ENCODE measurements around the gene SUPT6H. TPM values are rescaled to one million over a fixed set of nuclear protein-coding genes. Genes with fewer than 3 reads are reported as not detected.

The SUPT6H gene
- total and polyA plus RNA-seq, 9 of the 15 experiments (the other 6 are each of a cell fraction or from before 2014, with no cell fraction given): 1.7 to 77.7 (median 49.2) TPM

DNA sequence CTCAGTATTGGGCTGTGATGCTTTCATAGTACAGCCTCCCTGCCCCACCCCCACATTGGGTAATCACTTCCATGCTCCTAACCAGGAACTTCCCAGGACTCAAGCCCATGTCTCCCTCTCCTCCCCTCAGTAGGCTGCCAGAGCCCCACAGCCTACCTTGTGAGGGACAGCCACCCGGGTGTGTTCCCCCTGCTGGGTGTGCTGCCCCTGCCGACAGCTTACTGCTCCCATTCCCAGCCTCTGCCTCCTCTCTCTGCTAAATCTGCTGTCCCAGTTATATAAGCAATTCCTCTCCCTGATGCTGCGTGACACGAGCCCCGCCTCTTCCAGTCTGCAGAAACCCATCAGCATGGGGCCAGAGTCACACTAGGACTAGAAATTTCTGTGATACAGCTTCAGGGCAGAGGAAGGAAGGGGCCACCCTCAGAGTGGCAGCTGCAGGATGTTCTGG lies 48.0 kb upstream of the SUPT6H start, which contains the start of gene RSKR:
Gene RSKR (minus strand): TSS at position 255 of the 451 bp plus-strand sequence. CDS start 24 bp downstream, at position 231.
- H3K4me3 ChIP-seq: no peak within 1 kb of the TSS
- H3K9me1 ChIP-seq (ENCODE audit: control insufficient read depth, insufficient read depth, low read length): no peaks in the 10 kb centered on the region
- peak within 1 kb of the TSS in 1 of 2 experiments; percentile 4; a peak in 1 of 4 replicates for H3K9ac ChIP-seq (ENCODE audit: insufficient read depth in 1 of 2, low read depth in 2 of 2, low read length in 2 of 2)
- 94% methylated on average over 5 of the region's 5 CpGs for WGBS (ENCODE audit: insufficient coverage, low coverage, missing lambda C conversion rate)
- H3K9me3 ChIP-seq (replicated peaks; ENCODE audit: control insufficient read depth, insufficient read depth, low read depth, low read length): no peaks in the 10 kb centered on the region
- 0 out of 2 replicates have a peak, but pooled peaks cover 8% of the 10 kb centered on the region for H4K20me1 ChIP-seq (replicated peaks; ENCODE audit: control insufficient read depth, insufficient read depth, low read length)
- in situ Hi-C loops (cut with MboI) (no loop called here), intact Hi-C loops (cut with micrococcal nuclease) (loop anchor here (2.0 kb wide), 1 partner anchor 119 kb away; no protein-coding TSS in a partner anchor)
- ChIA-PET CTCF (ENCODE audit: low intra/inter-chr PET ratio) (interaction anchor here (1.9 kb wide), 1 partner anchor 119 kb away, joined by 16 read pairs; no protein-coding TSS in a partner anchor), POLR2A (interaction anchor here (0.5 to 1.6 kb wide), 6 partner anchors 10 to 124 kb away, joined by 3 to 7 read pairs (median 4); partner anchors contain the start of genes ALDOC and BLTP2)
- H3K27ac ChIP-seq (ENCODE audit: extremely low read depth, low read depth, low read length): no peak within 1 kb of the TSS
- H3K27me3 ChIP-seq (ENCODE audit: control insufficient read depth in 2 of 2, insufficient read depth in 2 of 2, low read length in 2 of 2): no peaks in the 10 kb centered on the region
- no peak within 1 kb of the TSS for H2AFZ ChIP-seq (ENCODE audit: low read depth, low read length)
- H3K4me2 ChIP-seq (ENCODE audit: insufficient read depth, low read length): no peak within 1 kb of the TSS
- no peaks in the 10 kb centered on the region for H3K79me2 ChIP-seq (ENCODE audit: control insufficient read depth, insufficient read depth, low read length)
- H3K4me1 ChIP-seq (replicated peaks in 1 of 2; ENCODE audit: control insufficient read depth in 2 of 2, insufficient read depth in 2 of 2, low read length in 2 of 2): no peaks in the 10 kb centered on the region
- peaks cover 97% of the 10 kb centered on the region for H3K36me3 ChIP-seq (ENCODE audit: control insufficient read depth, insufficient read depth, low read length)
- no TSS peak for BruUV-seq (replicated peaks)
- no peak for FAIRE-seq
- no peak for DNase-seq (ENCODE audit: extremely low read depth in 1 of 4, low spot score in 3 of 4)
- peak; percentile 15; the same call in 2 of the 3 replicates for ATAC-seq
- TF ChIP-seq ETS2 (tag; IDR thresholded peaks at IDR 0.05; ENCODE audit: borderline replicate concordance, poor library complexity, severe bottlenecking) (no peak), ZFP1 (CRISPR knock-in tag; IDR thresholded peaks at IDR 0.05) (no peak), POLR2AphosphoS5 (IDR thresholded peaks at IDR 0.05; ENCODE audit: control insufficient read depth, insufficient read depth, low read depth, low read length) (0 out of 2 replicates have a peak, but pooled peaks have one; percentile 8), ZNF668 (CRISPR knock-in tag; IDR thresholded peaks at IDR 0.05) (no peak), SNIP1 (IDR thresholded peaks at IDR 0.05; ENCODE audit: low read depth) (no peak), FUS (optimal IDR thresholded peaks at IDR 0.05; ENCODE audit: low read depth, low read length) (no peak), NUFIP1 (IDR thresholded peaks at IDR 0.05; ENCODE audit: partially characterized antibody) (no peak), POLR2G (IDR thresholded peaks at IDR 0.05; ENCODE audit: low read depth, low read length) (0 out of 2 replicates have a peak, but pooled peaks have one; percentile 29), POLR3G (IDR thresholded peaks at IDR 0.05; ENCODE audit: extremely low read depth, insufficient read length, insufficient replicate concordance) (no peak), CHD1 (IDR thresholded peaks at IDR 0.05; ENCODE audit: low read length) (no peak), ZSCAN29 (IDR thresholded peaks at IDR 0.05) (no peak)
- TF ChIP-seq, protein P1, sequence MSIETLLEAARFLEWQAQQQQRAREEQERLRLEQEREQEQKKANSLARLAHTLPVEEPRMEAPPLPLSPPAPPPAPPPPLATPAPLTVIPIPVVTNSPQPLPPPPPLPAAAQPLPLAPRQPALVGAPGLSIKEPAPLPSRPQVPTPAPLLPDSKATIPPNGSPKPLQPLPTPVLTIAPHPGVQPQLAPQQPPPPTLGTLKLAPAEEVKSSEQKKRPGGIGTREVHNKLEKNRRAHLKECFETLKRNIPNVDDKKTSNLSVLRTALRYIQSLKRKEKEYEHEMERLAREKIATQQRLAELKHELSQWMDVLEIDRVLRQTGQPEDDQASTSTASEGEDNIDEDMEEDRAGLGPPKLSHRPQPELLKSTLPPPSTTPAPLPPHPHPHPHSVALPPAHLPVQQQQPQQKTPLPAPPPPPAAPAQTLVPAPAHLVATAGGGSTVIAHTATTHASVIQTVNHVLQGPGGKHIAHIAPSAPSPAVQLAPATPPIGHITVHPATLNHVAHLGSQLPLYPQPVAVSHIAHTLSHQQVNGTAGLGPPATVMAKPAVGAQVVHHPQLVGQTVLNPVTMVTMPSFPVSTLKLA (conservative IDR thresholded peaks at IDR 0.05): no peak
- TF ChIP-seq, protein P2, sequence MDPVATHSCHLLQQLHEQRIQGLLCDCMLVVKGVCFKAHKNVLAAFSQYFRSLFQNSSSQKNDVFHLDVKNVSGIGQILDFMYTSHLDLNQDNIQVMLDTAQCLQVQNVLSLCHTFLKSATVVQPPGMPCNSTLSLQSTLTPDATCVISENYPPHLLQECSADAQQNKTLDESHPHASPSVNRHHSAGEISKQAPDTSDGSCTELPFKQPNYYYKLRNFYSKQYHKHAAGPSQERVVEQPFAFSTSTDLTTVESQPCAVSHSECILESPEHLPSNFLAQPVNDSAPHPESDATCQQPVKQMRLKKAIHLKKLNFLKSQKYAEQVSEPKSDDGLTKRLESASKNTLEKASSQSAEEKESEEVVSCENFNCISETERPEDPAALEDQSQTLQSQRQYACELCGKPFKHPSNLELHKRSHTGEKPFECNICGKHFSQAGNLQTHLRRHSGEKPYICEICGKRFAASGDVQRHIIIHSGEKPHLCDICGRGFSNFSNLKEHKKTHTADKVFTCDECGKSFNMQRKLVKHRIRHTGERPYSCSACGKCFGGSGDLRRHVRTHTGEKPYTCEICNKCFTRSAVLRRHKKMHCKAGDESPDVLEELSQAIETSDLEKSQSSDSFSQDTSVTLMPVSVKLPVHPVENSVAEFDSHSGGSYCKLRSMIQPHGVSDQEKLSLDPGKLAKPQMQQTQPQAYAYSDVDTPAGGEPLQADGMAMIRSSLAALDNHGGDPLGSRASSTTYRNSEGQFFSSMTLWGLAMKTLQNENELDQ (CRISPR knock-in tag; IDR thresholded peaks at IDR 0.05; ENCODE audit: borderline replicate concordance): no peak
- TF ChIP-seq, protein P3, sequence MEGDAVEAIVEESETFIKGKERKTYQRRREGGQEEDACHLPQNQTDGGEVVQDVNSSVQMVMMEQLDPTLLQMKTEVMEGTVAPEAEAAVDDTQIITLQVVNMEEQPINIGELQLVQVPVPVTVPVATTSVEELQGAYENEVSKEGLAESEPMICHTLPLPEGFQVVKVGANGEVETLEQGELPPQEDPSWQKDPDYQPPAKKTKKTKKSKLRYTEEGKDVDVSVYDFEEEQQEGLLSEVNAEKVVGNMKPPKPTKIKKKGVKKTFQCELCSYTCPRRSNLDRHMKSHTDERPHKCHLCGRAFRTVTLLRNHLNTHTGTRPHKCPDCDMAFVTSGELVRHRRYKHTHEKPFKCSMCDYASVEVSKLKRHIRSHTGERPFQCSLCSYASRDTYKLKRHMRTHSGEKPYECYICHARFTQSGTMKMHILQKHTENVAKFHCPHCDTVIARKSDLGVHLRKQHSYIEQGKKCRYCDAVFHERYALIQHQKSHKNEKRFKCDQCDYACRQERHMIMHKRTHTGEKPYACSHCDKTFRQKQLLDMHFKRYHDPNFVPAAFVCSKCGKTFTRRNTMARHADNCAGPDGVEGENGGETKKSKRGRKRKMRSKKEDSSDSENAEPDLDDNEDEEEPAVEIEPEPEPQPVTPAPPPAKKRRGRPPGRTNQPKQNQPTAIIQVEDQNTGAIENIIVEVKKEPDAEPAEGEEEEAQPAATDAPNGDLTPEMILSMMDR (IDR thresholded peaks at IDR 0.05 in 2 of 3, conservative IDR thresholded peaks at IDR 0.05 in 1 of 3; ENCODE audit: insufficient read depth in 2 of 3, low read depth in 1 of 3, low read length in 3 of 3): no peak
- TF ChIP-seq, protein P4, sequence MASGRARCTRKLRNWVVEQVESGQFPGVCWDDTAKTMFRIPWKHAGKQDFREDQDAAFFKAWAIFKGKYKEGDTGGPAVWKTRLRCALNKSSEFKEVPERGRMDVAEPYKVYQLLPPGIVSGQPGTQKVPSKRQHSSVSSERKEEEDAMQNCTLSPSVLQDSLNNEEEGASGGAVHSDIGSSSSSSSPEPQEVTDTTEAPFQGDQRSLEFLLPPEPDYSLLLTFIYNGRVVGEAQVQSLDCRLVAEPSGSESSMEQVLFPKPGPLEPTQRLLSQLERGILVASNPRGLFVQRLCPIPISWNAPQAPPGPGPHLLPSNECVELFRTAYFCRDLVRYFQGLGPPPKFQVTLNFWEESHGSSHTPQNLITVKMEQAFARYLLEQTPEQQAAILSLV (tag; IDR thresholded peaks at IDR 0.05): no peak

All from K562 (cell line).